AG08395 (cell line): ENCODE measurements around the gene DNM3.

Experiments
- DNase-seq: peaks from one replicate; pipeline ENCODE4 v3.0.0; 2012; ENCODE audit warnings: mixed read lengths, low spot score

The DNM3 gene

GRCh38 chr1:172107316-172107975 is 266.1 kb downstream of the DNM3 start:
- peak; percentile 35 for DNase-seq

- peak; percentile 52 for DNase-seq
Measured at GRCh38 chr1:172108161-172108893, 267.0 kb downstream of the DNM3 start.

GRCh38 chr1:172109359-172109758 is 268.1 kb downstream of the DNM3 start:
- DNase-seq = peak; percentile 39

GRCh38 chr1:172112576-172112975 is 271.3 kb downstream of the DNM3 start:
- DNase-seq = no peak

GRCh38 chr1:172117800-172118199 is 276.5 kb downstream of the DNM3 start:
- no peak for DNase-seq

GRCh38 chr1:172118618-172119017 is 277.3 kb downstream of the DNM3 start:
- no peak for DNase-seq

- no peak for DNase-seq
Measured at GRCh38 chr1:172119184-172119583, 277.9 kb downstream of the DNM3 start.

GRCh38 chr1:172120381-172120780 is 279.1 kb downstream of the DNM3 start:
- no peak for DNase-seq

GRCh38 chr1:172121081-172121717 is 279.9 kb downstream of the DNM3 start:
- no peak for DNase-seq

GRCh38 chr1:172122381-172122780 is 281.1 kb downstream of the DNM3 start:
- DNase-seq = no peak

GRCh38 chr1:172125250-172125649 is 284.0 kb downstream of the DNM3 start:
- no peak for DNase-seq

- no peak for DNase-seq
Measured at GRCh38 chr1:172125812-172126430, 284.6 kb downstream of the DNM3 start.

- DNase-seq = no peak
Measured at GRCh38 chr1:172132836-172133235, 291.5 kb downstream of the DNM3 start.

GRCh38 chr1:172134087-172134731 is 292.9 kb downstream of the DNM3 start:
- DNase-seq = no peak

- no peak for DNase-seq
Measured at GRCh38 chr1:172135076-172135672, 293.9 kb downstream of the DNM3 start.

- peak; percentile 43 for DNase-seq
Measured at GRCh38 chr1:172135978-172136610, 294.8 kb downstream of the DNM3 start.

- no peak for DNase-seq
Measured at GRCh38 chr1:172136925-172137324, 295.6 kb downstream of the DNM3 start.

- no peak for DNase-seq
Measured at GRCh38 chr1:172137703-172138454, 296.6 kb downstream of the DNM3 start.

- no peak for DNase-seq
Measured at GRCh38 chr1:172138634-172139033, 297.3 kb downstream of the DNM3 start.

- DNase-seq = no peak
Measured at GRCh38 chr1:172139196-172139595, 297.9 kb downstream of the DNM3 start.

- DNase-seq = no peak
Measured at GRCh38 chr1:172140072-172140471, 298.8 kb downstream of the DNM3 start.
